Mesenchymal stem cell (in vitro differentiated cells and primary cell): ENCODE measurements around the gene KRTAP9-2.
A peak's percentile ranks its signal among the peaks of the same experiment; 100 is the strongest.
"Not testable (repeated sequence)": the region's sequence is repeated elsewhere in the genome, so short reads cannot be mapped to it uniquely, and the experiment has no call there.

ENCODE experiments used
- DNase-seq: peaks from one replicate; pipeline ENCODE4 v3.0.0-alpha.2; 2013
- H2AFZ ChIP-seq: one replicate; pipeline ENCODE4 v1.6.1; 2013; ENCODE audit warnings: low read depth, mild to moderate bottlenecking, control low read depth, inconsistent platforms, low read length, moderate library complexity
- H2AK5ac ChIP-seq: 2 replicates; pipeline ENCODE4 v1.6.1; 2013; ENCODE audit warnings: low read length, moderate library complexity, mild to moderate bottlenecking, inconsistent platforms; ENCODE audit not compliant: severe bottlenecking
- H2BK120ac ChIP-seq: one replicate; pipeline ENCODE4 v1.6.1; 2013; ENCODE audit warnings: low read depth, mild to moderate bottlenecking, inconsistent platforms, low read length, moderate library complexity
- H2BK12ac ChIP-seq, 2 experiments: one replicate each; pipeline ENCODE4 v1.6.1; 2013; ENCODE audit warnings: inconsistent platforms in 2 of 2, low read length in 2 of 2, mild to moderate bottlenecking in 2 of 2, moderate library complexity in 2 of 2, control low read depth in 1 of 2
- H2BK15ac ChIP-seq: one replicate; pipeline ENCODE4 v1.6.1; 2013; ENCODE audit warnings: mild to moderate bottlenecking, low read depth, inconsistent platforms; ENCODE audit not compliant: poor library complexity, severe bottlenecking
- H2BK5ac ChIP-seq: 2 replicates; pipeline ENCODE4 v1.6.1; 2013; ENCODE audit warnings: low read depth, mild to moderate bottlenecking, low read length, control low read depth, inconsistent platforms; ENCODE audit not compliant: poor library complexity, severe bottlenecking
- H3K14ac ChIP-seq, 2 experiments: one replicate each; pipeline ENCODE4 v1.6.1; 2013; ENCODE audit warnings: inconsistent platforms in 2 of 2, low read length in 2 of 2, control low read depth in 1 of 2, mild to moderate bottlenecking in 1 of 2, moderate library complexity in 1 of 2
- H3K18ac ChIP-seq, 2 experiments: one replicate each; pipeline ENCODE4 v1.6.1; 2013; ENCODE audit warnings: inconsistent platforms in 2 of 2, low read length in 2 of 2, control low read depth in 1 of 2, low read depth in 1 of 2, mild to moderate bottlenecking in 1 of 2
- H3K23ac ChIP-seq, 2 experiments: one replicate each; pipeline ENCODE4 v1.6.1; 2013; ENCODE audit warnings: inconsistent platforms in 2 of 2, low read length in 2 of 2, mild to moderate bottlenecking in 2 of 2, moderate library complexity in 2 of 2, control low read depth in 1 of 2
- H3K27ac ChIP-seq: 2 replicates; pipeline ENCODE4 v1.5.1; 2013; ENCODE audit warnings: mild to moderate bottlenecking, moderate library complexity, low read length, control low read depth, inconsistent platforms; ENCODE audit not compliant: poor library complexity, severe bottlenecking
- H3K27me3 ChIP-seq, 2 experiments: 2 replicates each; pipeline versions ENCODE4 v1.6.1 to v1.7.0; 2013; ENCODE audit warnings: low read length in 2 of 2, mild to moderate bottlenecking in 2 of 2, moderate library complexity in 2 of 2, control low read depth in 1 of 2, inconsistent platforms in 1 of 2; ENCODE audit not compliant: control insufficient read depth in 1 of 2, insufficient read depth in 1 of 2
- H3K36me3 ChIP-seq, 2 experiments: 2 replicates each; pipeline versions ENCODE4 v1.6.1 to v1.7.0; 2013; ENCODE audit warnings: low read length in 2 of 2, control low read depth in 1 of 2, inconsistent platforms in 1 of 2, low read depth in 1 of 2, mild to moderate bottlenecking in 1 of 2; ENCODE audit not compliant: insufficient read depth in 2 of 2, control insufficient read depth in 1 of 2
- H3K4ac ChIP-seq, 2 experiments: one replicate each; pipeline ENCODE4 v1.6.1; 2013; ENCODE audit warnings: inconsistent platforms in 2 of 2, low read length in 2 of 2, mild to moderate bottlenecking in 2 of 2, moderate library complexity in 2 of 2, control low read depth in 1 of 2, low read depth in 1 of 2
- H3K4me1 ChIP-seq: 2 replicates; pipeline ENCODE4 v1.6.1; 2013; ENCODE audit warnings: low read depth, low read length, control low read depth; ENCODE audit not compliant: control insufficient read depth, insufficient read depth
- H3K4me2 ChIP-seq: 2 replicates; pipeline ENCODE4 v1.6.1; 2013; ENCODE audit warnings: low read length, mild to moderate bottlenecking, inconsistent platforms; ENCODE audit not compliant: poor library complexity, severe bottlenecking
- H3K4me3 ChIP-seq, 2 experiments: 2 replicates each; pipeline versions ENCODE4 v1.5.1 to v1.7.0; 2013; ENCODE audit warnings: low read length in 2 of 2, mild to moderate bottlenecking in 2 of 2, control low read depth in 1 of 2, low read depth in 1 of 2; ENCODE audit not compliant: insufficient read depth in 1 of 2
- H3K79me1 ChIP-seq: replicated peaks from 2 replicates; pipeline ENCODE4 v1.6.1; 2013; ENCODE audit warnings: mild to moderate bottlenecking, control low read depth, low read length, inconsistent platforms; ENCODE audit not compliant: poor library complexity, severe bottlenecking
- H3K9ac ChIP-seq: 2 replicates; pipeline ENCODE4 v1.7.0; 2013; ENCODE audit warnings: mild to moderate bottlenecking, low read length, moderate library complexity
- H3K9me3 ChIP-seq: 2 replicates; pipeline ENCODE4 v1.7.0; 2013; ENCODE audit warnings: mild to moderate bottlenecking, low read length; ENCODE audit not compliant: control insufficient read depth
- H4K8ac ChIP-seq: one replicate; pipeline ENCODE4 v1.6.1; 2013; ENCODE audit warnings: inconsistent platforms, mild to moderate bottlenecking, low read length, moderate library complexity
- H4K91ac ChIP-seq: one replicate; pipeline ENCODE4 v1.6.1; 2013; ENCODE audit warnings: mild to moderate bottlenecking, low read length, inconsistent platforms
- WGBS: methylation state at CpG from one replicate; pipeline ENCODE4 v1.1.7; 2013; ENCODE audit warnings: mixed read lengths; 5-methylcytosine and 5-hydroxymethylcytosine counted together

The KRTAP9-2 gene

GRCh38 chr17:41237116-41237515 lies 10.7 kb downstream of the KRTAP9-2 start:
- not testable (repeated sequence) for H3K4me1 ChIP-seq, H2BK120ac ChIP-seq, H3K79me1 ChIP-seq, H2AK5ac ChIP-seq, H3K36me3 ChIP-seq, H3K4me2 ChIP-seq, H3K4ac ChIP-seq, H2BK12ac ChIP-seq, DNase-seq, H3K4me3 ChIP-seq, H4K8ac ChIP-seq, H3K9me3 ChIP-seq, H3K23ac ChIP-seq, H3K9ac ChIP-seq, H2BK15ac ChIP-seq, H2AFZ ChIP-seq, H3K18ac ChIP-seq, H2BK5ac ChIP-seq, H4K91ac ChIP-seq, H3K27ac ChIP-seq
- WGBS, result 70% methylated on average over 2 of the region's 4 CpGs
- peak overlapping the region in 1 of 2 experiments; percentile 41 for H3K14ac ChIP-seq
- peaks cover 0 to 10% of the 10 kb centered on the region in 2 experiments for H3K27me3 ChIP-seq

- 56% methylated on average over 2 of the region's 3 CpGs for WGBS
- not testable (repeated sequence) for H3K79me1 ChIP-seq, H3K18ac ChIP-seq, H3K9me3 ChIP-seq, H2AK5ac ChIP-seq, H3K4ac ChIP-seq, DNase-seq, H4K8ac ChIP-seq, H2BK120ac ChIP-seq, H2BK5ac ChIP-seq, H2BK15ac ChIP-seq, H3K4me1 ChIP-seq, H3K4me3 ChIP-seq, H3K9ac ChIP-seq, H3K4me2 ChIP-seq, H3K23ac ChIP-seq, H2BK12ac ChIP-seq, H2AFZ ChIP-seq, H3K27ac ChIP-seq, H4K91ac ChIP-seq, H3K36me3 ChIP-seq
- H3K14ac ChIP-seq, result peak within 1 kb of the TSS in 1 of 2 experiments; percentile 41
- peaks cover 0 to 10% of the 10 kb centered on the region in 2 experiments for H3K27me3 ChIP-seq
Measured at GRCh38 chr17:41237949-41238437, 11.5 kb downstream of the KRTAP9-2 start, which contains the start of gene KRTAP9-8. TSS of gene KRTAP9-8 (plus strand) at chr17:41237999. CDS start at chr17:41238052, 53 bp downstream.

DNA sequence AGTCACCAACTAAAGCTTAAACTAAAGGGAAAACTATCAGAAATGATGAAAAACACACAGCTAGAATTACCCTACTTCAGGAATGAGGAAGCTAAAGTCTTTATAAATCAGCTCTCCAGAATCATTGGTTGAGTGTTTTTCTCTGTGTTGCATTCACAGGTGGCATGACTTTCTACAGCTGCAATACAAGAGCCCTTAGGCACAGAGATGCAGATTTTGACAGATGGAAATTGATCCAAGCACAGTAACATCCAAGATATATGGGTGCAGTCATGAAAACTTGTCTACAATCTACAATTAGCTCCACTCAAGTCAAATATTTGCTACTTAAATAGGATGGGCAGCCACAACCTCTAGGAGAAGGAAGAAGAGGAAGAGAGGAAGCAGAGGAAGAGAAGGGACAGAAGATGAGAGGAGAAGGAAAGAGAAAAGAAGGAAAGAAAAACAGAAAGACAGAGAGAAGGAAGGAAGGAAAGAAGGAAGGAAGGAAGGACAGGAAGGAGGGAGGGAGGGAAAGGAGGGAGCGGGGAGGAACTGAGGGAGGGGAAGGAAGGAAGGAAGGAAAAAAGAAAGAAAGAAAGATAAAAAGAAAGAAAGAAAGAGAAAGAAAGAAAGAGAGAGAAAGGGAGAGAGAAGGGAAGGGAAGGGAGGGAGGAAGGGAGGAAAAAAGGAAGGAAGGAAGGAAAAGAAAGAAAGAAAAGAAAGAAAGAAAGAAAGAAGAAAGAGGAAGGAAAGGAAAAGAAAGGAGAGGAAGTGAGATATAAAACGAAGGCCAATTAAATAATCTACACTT lies 20.7 kb downstream of the KRTAP9-2 start:
- not testable (repeated sequence) for H3K27ac ChIP-seq, H3K18ac ChIP-seq, H4K91ac ChIP-seq, H3K4me3 ChIP-seq, H3K4ac ChIP-seq, H3K9ac ChIP-seq, H3K27me3 ChIP-seq, H2BK120ac ChIP-seq, H4K8ac ChIP-seq, H3K14ac ChIP-seq, H3K79me1 ChIP-seq, H2AK5ac ChIP-seq, H3K36me3 ChIP-seq, H2BK12ac ChIP-seq, H2BK5ac ChIP-seq, DNase-seq, H2AFZ ChIP-seq, H3K23ac ChIP-seq, H3K4me2 ChIP-seq, H3K9me3 ChIP-seq, H2BK15ac ChIP-seq, H3K4me1 ChIP-seq
- 92% methylated on average over 1 of the region's 2 CpGs for WGBS

GRCh38 chr17:41249637-41250240 lies 23.3 kb downstream of the KRTAP9-2 start, which contains the start of gene KRTAP9-4:
TSS of gene KRTAP9-4 (plus strand) at chr17:41249687. CDS start at chr17:41249721, 34 bp downstream.
- not testable (repeated sequence) for H3K14ac ChIP-seq, H3K27ac ChIP-seq, H3K4ac ChIP-seq, H2BK12ac ChIP-seq, H4K8ac ChIP-seq, H4K91ac ChIP-seq, H2BK5ac ChIP-seq, H3K23ac ChIP-seq, H2BK15ac ChIP-seq, H2AK5ac ChIP-seq, H3K9me3 ChIP-seq, H3K27me3 ChIP-seq, H3K79me1 ChIP-seq, DNase-seq, H3K4me1 ChIP-seq, H3K36me3 ChIP-seq, H2BK120ac ChIP-seq, H3K4me3 ChIP-seq, H3K4me2 ChIP-seq, H2AFZ ChIP-seq, H3K18ac ChIP-seq, H3K9ac ChIP-seq
- 43% methylated on average over 2 of the region's 2 CpGs for WGBS
